Femur (tissue), 1 donor: ENCODE data around the gene DSP.

Source experiments
- DNase-seq: peaks from one replicate; pipeline ENCODE4 v3.0.0-alpha.2; 2017

The DSP gene

DNA sequence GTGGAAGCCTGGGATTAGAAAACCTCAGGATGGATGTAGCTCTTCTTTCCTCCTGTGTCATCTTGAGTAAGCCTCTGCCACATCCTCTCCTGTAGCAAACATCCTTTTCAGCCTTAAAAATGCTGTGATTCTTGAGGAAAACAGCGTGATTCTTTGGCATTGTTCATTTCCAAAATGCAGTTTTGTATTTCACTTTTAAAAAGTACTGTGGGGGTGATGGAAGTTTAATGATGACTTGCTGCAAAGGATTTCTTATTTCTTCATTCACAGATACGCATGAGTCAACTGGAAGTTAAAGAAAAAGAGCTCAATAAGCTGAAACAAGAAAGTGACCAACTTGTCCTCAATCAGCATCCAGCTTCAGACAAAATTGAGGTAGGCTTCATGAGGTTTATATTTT, 24.6 kb downstream of the DSP start:
- DNase-seq, result no peak

DNA sequence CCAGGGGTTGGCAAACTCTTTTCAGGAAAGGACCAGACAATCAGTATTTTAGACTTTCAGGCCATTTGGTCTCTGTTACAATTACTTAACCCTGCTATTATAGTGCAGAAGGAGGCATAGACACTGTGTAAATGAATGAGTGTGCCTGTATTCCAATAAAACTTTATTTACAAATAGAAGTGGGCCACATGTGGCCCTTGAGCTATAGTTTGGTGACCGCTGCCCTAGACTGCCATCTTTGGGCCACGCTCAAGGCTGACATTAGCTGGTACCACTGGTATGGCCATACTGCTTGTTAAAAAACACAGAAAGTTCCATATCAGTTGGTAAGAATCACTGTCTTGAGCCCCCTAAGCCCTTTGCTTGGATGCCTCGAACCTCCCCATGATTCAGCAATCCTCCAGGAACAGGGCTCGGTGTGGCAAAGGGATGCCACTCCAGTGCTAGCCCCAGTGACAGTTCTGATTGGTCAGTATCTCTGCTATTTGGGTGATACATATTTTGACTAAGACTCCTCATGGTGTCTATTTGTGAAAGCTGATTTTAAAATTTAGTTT, 25.2 kb downstream of the DSP start:
- DNase-seq, result no peak

DNA sequence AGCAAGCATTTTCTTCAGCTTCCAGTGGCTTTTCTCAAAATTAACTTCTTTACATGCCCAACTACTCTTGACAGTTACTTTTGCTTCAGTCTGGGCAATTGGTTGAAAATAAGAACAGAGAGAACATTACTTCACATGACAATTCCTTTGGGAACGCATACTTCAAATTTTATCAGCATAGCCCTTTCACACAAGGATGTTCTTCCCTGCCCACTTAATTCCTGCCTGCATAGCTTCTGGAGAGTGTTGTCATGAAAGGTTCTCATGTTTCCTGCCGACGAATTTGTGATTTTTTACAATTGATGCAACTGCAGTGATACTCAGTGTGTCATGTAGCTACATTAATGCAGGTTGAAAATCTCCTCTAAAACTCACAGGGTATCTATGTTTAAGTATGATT, 26.6 kb downstream of the DSP start:
- no peak for DNase-seq

DNA sequence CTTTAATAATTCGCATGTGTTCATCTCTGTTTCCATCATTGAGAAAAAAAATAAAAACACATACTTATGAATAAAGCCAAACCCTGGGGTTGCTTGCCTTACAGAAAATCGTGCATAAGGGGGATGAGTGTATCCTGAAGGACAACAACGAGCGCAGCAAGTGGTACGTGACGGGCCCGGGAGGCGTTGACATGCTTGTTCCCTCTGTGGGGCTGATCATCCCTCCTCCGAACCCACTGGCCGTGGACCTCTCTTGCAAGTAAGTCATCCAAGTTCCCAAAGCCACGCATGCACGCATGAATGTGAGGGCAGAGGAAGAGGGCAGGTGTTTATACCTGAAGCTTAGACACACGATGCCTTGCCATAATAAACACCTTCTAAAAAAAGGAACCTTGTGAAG, 27.6 kb downstream of the DSP start:
- no peak for DNase-seq

DNA sequence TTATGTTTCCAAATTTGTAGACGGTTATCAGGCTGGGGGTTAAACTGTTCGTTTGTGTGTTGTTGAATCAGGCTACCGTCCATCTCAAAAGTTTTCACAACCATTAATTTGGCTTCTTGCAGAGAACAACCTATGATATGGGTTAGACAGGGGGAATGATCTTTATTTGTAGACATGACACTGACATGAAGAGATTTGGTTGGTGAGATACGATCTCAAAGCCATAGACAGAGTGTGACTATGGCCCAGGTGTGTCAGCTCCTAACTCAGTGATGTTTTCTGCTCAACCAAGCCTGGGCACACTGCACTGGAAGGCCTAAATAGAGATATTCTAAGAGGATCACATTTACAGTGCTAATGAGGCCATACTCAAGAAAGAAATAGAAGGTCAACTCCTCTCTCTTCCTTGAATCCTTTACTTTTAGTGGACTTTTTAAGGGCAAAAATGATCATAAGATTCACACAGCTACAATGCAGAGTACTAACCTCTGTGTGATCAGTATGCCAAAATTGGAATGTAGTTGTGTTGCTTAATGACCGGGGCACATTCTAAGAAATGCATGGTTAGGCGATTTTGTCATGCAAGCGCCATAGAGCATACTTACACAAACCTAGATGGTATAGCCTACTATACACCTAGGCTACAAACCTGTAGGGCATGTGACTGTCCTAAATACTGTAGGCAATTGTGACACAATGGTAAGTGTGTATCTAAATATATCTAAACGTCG, 30.9 kb downstream of the DSP start:
- DNase-seq, result no peak

DNA sequence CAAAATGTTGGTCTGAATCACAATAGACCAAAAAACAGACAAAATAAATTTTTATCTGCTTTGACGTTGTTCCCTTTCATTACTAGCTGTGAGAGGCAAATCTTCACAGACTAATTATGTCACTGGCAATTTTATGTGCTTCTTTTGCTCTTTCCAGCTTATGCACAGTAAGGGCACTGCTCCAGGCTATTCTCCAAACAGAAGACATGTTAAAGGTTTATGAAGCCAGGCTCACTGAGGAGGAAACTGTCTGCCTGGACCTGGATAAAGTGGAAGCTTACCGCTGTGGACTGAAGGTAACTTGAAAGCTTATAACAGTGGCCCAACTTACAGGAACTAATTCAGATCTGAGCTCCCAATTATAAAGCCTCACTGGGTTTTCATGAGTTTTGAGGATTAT, 33.0 kb downstream of the DSP start:
- DNase-seq, result no peak

DNA sequence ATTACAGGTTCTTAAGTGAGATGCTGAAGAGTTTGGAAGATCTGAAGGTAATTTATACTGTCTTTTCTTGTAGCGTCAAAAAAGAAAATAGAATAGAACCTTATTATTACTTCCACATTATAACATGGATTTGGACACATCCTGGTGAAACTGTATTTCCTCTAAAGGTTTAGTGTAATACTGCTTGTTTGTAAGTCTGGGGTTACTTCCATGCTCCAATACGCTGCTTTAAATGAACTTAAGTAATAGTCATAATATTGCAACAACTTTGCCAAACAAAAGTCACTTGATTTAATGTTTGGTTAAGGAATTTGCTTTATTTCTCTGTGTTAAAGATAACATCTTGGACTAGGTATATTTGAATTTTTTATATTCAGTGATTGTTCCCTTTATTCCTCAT, 37.0 kb downstream of the DSP start:
- DNase-seq, result no peak

DNA sequence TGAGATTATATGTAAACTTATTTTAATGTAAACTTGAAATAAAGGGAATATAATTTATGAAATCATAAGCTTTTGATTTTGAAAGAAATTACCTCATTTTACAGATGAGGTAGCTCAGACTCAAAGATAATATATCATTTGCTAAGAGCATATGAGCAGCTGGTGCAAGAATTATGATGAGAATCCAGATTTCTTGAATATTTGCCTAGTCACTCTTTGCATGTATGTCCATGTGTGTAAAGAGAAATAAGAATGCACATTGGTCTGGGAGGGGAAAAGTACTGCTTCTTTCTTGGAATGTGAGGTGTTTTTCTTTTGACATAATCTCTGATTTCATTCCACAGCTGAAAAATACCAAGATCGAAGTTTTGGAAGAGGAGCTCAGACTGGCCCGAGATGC, 37.5 kb downstream of the DSP start:
- no peak for DNase-seq

DNA sequence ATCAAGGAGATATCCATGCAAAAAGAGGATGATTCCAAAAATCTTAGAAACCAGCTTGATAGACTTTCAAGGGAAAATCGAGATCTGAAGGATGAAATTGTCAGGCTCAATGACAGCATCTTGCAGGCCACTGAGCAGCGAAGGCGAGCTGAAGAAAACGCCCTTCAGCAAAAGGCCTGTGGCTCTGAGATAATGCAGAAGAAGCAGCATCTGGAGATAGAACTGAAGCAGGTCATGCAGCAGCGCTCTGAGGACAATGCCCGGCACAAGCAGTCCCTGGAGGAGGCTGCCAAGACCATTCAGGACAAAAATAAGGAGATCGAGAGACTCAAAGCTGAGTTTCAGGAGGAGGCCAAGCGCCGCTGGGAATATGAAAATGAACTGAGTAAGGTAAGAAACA, 38.4 kb downstream of the DSP start:
- DNase-seq, result no peak

DNA sequence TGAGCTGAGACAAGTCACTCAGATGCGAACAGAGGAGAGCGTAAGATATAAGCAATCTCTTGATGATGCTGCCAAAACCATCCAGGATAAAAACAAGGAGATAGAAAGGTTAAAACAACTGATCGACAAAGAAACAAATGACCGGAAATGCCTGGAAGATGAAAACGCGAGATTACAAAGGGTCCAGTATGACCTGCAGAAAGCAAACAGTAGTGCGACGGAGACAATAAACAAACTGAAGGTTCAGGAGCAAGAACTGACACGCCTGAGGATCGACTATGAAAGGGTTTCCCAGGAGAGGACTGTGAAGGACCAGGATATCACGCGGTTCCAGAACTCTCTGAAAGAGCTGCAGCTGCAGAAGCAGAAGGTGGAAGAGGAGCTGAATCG, 39.1 kb downstream of the DSP start:
- no peak for DNase-seq

DNA sequence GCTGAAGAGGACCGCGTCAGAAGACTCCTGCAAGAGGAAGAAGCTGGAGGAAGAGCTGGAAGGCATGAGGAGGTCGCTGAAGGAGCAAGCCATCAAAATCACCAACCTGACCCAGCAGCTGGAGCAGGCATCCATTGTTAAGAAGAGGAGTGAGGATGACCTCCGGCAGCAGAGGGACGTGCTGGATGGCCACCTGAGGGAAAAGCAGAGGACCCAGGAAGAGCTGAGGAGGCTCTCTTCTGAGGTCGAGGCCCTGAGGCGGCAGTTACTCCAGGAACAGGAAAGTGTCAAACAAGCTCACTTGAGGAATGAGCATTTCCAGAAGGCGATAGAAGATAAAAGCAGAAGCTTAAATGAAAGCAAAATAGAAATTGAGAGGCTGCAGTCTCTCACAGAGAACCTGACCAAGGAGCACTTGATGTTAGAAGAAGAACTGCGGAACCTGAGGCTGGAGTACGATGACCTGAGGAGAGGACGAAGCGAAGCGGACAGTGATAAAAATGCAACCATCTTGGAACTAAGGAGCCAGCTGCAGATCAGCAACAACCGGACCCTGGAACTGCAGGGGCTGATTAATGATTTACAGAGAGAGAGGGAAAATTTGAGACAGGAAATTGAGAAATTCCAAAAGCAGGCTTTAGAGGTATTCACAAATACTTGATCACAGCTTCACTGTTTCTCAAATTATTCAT, 39.6 kb downstream of the DSP start:
- no peak for DNase-seq

DNA sequence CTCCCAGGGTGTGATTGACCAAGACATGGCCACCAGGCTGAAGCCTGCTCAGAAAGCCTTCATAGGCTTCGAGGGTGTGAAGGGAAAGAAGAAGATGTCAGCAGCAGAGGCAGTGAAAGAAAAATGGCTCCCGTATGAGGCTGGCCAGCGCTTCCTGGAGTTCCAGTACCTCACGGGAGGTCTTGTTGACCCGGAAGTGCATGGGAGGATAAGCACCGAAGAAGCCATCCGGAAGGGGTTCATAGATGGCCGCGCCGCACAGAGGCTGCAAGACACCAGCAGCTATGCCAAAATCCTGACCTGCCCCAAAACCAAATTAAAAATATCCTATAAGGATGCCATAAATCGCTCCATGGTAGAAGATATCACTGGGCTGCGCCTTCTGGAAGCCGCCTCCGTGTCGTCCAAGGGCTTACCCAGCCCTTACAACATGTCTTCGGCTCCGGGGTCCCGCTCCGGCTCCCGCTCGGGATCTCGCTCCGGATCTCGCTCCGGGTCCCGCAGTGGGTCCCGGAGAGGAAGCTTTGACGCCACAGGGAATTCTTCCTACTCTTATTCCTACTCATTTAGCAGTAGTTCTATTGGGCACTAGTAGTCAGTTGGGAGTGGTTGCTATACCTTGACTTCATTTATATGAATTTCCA, 43.9 kb downstream of the DSP start:
- DNase-seq, result no peak

DNA sequence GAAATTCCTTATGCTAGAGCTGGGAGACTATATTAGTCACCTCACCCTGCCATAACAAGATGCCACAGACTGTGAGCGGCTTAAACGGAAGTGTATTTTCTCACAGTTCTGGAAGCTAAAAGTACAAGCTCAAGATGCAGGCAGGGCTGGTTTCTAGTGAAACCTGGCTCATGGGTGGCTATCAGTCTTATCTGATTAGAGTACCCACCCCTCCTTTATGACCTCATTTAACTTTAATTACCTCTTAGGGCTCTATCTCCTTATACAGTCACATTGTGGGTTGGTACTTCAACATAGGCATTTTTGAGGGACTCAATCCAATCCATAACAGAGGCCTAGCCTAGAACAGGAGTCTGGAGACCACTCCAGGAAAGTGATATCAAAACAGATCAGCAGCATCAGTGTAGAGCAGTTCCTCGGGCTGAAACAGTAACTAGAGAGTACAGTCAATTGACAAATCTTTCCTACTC, 46.2 kb downstream of the DSP start:
- no peak for DNase-seq

DNA sequence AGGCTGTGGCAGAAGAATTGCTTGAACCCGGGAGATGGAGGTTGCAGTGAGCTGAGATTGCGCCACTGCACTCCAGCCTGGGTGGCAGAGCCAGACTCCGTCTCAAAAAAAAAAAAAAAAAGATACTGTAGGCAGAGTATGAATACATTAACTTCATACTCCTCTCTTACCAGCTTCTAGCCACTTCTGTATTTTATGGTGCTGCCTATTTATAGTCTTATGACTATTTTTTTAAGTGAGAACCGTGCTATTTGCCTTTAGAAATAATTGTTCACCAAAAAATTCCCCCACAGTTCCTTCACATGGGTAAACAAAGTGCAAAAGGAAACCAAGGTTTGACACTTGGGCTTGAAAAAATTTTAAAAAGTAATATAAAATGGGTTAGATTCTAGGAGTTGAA, 47.0 kb downstream of the DSP start:
- DNase-seq, result no peak

DNA sequence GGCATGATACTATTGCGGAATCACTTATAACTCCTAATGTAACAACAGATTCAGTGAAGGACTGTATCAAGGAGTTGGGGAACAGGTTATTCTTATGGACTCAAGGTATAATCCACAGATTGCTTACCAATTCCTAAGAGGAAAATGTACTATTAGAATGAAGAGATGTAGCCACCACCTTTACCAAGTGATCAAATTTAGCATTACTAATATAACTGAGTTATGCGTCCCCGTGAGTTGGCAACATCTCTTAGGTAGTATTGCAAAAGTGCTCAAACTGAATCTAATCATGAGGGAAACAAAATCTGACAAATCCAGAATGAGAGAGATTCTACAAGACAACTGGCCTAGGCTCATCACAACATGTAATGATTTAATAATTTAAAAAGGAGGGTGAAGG, 47.8 kb downstream of the DSP start:
- DNase-seq, result no peak

DNA sequence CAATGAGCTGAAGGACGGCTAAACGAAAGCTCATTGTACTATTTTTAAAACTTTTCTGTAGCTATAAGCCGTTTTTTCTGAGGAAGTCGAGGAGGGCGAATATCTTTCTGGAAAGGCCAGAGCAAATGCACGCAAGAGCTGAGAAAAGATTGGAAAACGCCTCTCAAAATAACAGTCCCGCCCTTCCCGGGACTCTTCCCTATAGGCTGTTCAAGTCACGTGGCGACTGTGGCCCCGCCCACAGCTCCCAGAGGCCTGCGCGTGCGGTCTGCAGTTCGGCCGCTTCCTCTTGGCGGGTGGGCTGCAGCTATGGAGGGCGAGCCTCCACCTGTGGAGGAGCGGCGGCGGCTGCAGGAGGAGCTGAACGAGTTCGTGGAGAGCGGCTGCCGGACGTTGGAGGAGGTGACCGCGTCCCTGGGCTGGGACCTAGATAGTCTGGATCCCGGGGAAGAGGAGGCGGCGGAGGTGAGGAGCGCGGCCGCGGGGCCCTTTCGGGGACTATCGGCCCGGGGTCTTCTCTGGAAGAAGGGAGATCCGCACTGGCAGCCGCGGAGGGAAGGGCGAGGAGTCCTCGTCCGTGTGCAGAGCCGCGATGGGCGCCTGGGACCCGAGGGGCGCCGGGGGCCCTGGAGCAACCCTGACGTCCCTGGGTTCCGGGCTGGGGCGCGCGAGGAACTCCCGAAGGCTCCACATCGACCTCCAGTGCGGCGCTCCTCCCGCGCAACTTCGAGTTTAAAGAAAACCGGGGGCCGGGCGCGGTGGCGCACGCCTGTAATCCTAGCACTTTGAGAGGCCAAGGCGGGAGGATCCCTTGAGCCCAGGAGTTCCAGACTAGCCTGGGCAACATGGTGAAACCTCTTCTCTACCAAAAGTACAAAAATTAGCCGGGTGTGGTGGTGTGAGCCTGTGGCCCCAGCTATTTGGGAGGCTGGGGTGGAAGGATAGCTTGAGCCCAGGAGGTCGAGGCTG, 48.8 kb downstream of the DSP start, which contains the start of gene SNRNP48:
SNRNP48 (plus strand) TSS at position 250 of the 969 bp plus-strand sequence; CDS start at position 310, 60 bp downstream.
- peak; percentile 97 for DNase-seq

DNA sequence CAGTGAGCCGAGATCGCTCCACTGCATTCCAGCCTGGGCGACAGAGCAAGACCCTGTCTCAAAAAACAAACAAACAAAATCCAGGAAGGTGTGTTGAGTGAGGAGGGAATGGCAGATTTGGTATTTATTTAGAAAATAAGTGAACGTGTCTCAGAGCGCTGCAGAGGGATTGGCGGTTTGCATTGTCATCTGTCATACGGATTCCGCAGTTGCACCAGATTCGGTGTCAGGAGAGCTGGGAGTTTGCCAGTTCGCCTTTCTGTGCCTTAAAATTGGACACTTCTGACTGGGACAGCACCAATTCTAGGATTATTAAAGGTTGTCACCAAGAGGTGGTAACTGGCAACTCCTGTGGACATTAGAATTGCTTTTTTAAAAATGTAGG, 49.4 kb downstream of the DSP start:
- no peak for DNase-seq

DNA sequence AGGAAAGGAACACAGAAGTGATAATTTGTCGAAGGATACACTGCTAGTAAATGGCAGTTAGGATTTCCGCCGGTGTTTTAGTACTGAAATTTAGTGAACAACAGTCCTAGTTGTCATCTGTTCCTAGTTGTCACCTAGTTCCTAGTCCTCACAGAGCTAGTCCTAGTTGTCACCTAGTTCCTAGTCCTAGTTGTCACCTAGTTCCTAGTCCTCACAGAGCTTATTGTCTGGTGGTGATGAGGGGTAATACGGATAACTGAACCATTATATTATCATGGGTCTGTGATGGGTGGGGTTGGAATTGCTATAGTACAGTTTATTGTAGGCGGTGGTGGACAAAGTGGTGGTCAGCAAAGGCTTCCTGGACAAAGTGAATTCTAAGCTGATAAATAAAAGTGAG, 50.3 kb downstream of the DSP start:
- no peak for DNase-seq

DNA sequence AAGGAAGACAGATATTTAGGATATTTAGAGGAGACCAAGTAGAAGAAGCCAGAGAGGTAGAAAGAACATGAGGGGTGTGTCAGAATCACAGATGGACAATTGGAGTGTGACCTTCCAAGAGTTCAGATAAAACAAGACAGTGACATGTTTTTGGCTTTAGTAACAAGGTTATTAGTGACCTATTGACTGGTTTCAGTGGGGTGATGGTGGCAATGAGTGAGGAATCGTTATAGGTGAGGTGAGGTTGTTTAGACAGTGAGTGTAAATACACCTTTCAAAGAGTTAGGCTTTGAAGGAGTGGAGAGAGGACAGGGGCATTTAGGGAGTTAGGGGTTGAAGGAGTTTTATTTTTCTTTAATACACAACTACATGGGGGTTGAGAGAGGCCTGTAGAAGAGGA, 51.8 kb downstream of the DSP start:
- no peak for DNase-seq

DNA sequence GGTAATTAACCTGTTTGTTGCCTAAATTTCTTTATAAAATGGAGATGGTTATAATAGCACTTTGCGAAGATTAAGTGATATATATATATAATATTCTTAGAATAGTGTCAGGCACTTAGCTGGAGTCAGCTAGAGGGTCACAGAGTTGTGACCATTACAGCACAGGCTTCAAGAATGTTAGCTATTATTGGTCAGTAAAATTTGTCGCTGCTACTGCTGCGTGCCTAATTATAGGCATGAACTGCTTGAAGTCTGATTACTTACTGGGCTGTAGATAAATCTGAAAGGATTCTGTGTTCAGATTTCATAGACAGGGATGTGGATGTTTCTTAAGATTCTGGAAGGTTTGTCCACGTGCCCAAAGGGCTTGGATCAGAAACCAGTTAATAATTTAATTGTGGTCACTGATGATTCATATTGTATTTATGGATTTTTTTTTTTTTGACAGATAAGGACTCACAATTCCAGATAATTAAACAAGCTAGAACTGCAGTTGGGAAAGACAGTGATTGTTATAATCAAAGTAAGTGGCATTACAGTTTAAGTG, 53.2 kb downstream of the DSP start:
- DNase-seq, result no peak

DNA sequence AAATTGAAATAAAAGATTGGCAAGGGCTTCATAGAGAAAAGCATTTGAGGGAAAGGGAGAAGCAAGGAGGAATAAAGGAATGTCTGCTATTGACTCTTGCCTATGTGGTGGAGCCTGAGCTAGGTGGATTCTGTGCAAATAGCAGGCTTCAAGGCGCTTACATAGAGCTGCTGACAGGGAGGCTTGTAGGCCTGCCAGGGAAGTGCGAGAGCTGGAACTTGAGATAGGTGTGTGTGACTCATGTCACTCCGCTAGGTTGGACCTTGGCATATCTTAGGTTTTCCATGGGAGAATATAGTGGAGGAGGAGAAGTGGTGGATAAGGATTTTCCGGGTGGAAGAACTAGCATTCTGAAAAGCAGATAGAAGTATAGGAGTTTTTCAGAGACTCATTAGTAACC, 62.5 kb downstream of the DSP start:
- DNase-seq, result no peak

DNA sequence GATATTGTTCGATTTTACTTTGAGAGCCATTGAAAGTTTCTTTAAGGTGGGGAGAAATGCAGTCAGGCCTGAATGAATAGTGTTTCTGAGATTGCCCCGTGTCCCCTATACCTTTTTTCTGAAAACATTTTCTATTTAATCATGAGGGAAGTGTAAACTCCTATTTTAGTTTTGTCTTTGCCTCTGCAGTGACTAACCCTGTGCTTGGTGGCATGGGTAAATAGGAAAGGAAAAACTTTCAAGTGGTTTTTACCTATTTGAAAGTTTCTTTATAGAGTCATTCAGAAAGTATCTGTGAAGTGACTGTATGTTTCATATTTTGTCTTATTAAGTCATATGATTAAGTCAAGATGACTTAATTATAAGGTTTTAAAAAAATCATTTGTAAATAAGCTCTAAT, 63.0 kb downstream of the DSP start:
- DNase-seq, result no peak
